ENCODE measurements around the gene PNMA8A. TPM values are rescaled to one million over a fixed set of nuclear protein-coding genes. Genes with fewer than 3 reads are reported as not detected.

The PNMA8A gene
- total RNA-seq, 1 experiment from 2014 or later, result not detected

GRCh38 chr19:46426035-46426505 lies 45.3 kb downstream of the PNMA8A start:
- H3K9ac ChIP-seq (ENCODE audit: low read length), result no peak overlapping the region
- no peak overlapping the region for H3K4me3 ChIP-seq (replicated peaks in 1 of 2; ENCODE audit: low read depth in 1 of 2, low read length in 2 of 2)
- BruUV-seq (replicated peaks), result no TSS peak
- ChIA-PET CTCF (interaction anchor here (0.6 kb wide), 1 partner anchor 24 kb away, joined by 3 read pairs; no protein-coding TSS in a partner anchor), RAD21 (ENCODE audit: low non-redundant PET in 1 of 2, low total read pairs in 2 of 2, uncharacterized antibody in 2 of 2, unreplicated experiment in 2 of 2) (no interaction called here), POLR2A (no interaction called here)
- H3K27me3 ChIP-seq (ENCODE audit: insufficient read depth, low read length), result no peaks in the 10 kb centered on the region
- DNase-seq (ENCODE audit: low read depth, low spot score) (no peak), ATAC-seq (no peak)
- H3K4me1 ChIP-seq (ENCODE audit: control insufficient read depth in 1 of 2, insufficient read depth in 2 of 2, low read length in 2 of 2), result no peaks in the 10 kb centered on the region
- H3K36me3 ChIP-seq (ENCODE audit: control insufficient read depth in 1 of 2, insufficient read depth in 2 of 2, low read length in 2 of 2), result no peaks in the 10 kb centered on the region
- H3K4me2 ChIP-seq (ENCODE audit: low read length), result no peak overlapping the region
- H3K27ac ChIP-seq (ENCODE audit: low read depth, low read length), result no peak overlapping the region
- no peaks in the 10 kb centered on the region for H3K9me2 ChIP-seq (ENCODE audit: insufficient read depth)
- H4K20me1 ChIP-seq (ENCODE audit: insufficient read depth), result no peaks in the 10 kb centered on the region
- H3K9me3 ChIP-seq (ENCODE audit: control insufficient read depth in 1 of 2, insufficient read depth in 1 of 2, low read depth in 1 of 2, low read length in 2 of 2), result no peaks in the 10 kb centered on the region
- intact Hi-C loops (cut with micrococcal nuclease), result no loop called here
- no peak for TF ChIP-seq ELF1 (IDR thresholded peaks at IDR 0.05; ENCODE audit: borderline replicate concordance, low read depth)
- no peak for TF ChIP-seq EGR1 (IDR thresholded peaks at IDR 0.05; ENCODE audit: low read depth)
- TF ChIP-seq, protein P1, sequence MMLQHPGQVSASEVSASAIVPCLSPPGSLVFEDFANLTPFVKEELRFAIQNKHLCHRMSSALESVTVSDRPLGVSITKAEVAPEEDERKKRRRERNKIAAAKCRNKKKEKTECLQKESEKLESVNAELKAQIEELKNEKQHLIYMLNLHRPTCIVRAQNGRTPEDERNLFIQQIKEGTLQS (IDR thresholded peaks at IDR 0.05), result no peak
- TF ChIP-seq FOSL1 (IDR thresholded peaks at IDR 0.05; ENCODE audit: low read depth), result no peak
- TF ChIP-seq EZH2phosphoT487 (IDR thresholded peaks at IDR 0.05; ENCODE audit: borderline replicate concordance), result no peak
- TF ChIP-seq RAD21 (IDR thresholded peaks at IDR 0.05; ENCODE audit: low read depth), result no peak
- TF ChIP-seq EZH2 (IDR thresholded peaks at IDR 0.05), result no peak
- TF ChIP-seq MAX (IDR thresholded peaks at IDR 0.05), result no peak
- TF ChIP-seq POLR2AphosphoS5 (IDR thresholded peaks at IDR 0.05; ENCODE audit: low read depth, low read length), result no peak
- no peak for TF ChIP-seq TCF7L2 (IDR thresholded peaks at IDR 0.05; ENCODE audit: borderline replicate concordance, extremely low read depth, insufficient read depth, insufficient read length)
- TF ChIP-seq, protein P2, sequence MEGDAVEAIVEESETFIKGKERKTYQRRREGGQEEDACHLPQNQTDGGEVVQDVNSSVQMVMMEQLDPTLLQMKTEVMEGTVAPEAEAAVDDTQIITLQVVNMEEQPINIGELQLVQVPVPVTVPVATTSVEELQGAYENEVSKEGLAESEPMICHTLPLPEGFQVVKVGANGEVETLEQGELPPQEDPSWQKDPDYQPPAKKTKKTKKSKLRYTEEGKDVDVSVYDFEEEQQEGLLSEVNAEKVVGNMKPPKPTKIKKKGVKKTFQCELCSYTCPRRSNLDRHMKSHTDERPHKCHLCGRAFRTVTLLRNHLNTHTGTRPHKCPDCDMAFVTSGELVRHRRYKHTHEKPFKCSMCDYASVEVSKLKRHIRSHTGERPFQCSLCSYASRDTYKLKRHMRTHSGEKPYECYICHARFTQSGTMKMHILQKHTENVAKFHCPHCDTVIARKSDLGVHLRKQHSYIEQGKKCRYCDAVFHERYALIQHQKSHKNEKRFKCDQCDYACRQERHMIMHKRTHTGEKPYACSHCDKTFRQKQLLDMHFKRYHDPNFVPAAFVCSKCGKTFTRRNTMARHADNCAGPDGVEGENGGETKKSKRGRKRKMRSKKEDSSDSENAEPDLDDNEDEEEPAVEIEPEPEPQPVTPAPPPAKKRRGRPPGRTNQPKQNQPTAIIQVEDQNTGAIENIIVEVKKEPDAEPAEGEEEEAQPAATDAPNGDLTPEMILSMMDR (IDR thresholded peaks at IDR 0.05 in 2 of 3, conservative IDR thresholded peaks at IDR 0.05 in 1 of 3; ENCODE audit: borderline replicate concordance in 1 of 3, insufficient read depth in 1 of 3, low read depth in 2 of 3, low read length in 2 of 3), result no peak
- TF ChIP-seq YY1 (IDR thresholded peaks at IDR 0.05; ENCODE audit: extremely low read depth, insufficient replicate concordance, low read depth, low read length), result no peak
- TF ChIP-seq SP1 (IDR thresholded peaks at IDR 0.05; ENCODE audit: low read depth), result no peak
- no peak for TF ChIP-seq ZFX (IDR thresholded peaks at IDR 0.05)
- no peak for TF ChIP-seq SRF (IDR thresholded peaks at IDR 0.05; ENCODE audit: low read depth)
- TF ChIP-seq, protein P3, sequence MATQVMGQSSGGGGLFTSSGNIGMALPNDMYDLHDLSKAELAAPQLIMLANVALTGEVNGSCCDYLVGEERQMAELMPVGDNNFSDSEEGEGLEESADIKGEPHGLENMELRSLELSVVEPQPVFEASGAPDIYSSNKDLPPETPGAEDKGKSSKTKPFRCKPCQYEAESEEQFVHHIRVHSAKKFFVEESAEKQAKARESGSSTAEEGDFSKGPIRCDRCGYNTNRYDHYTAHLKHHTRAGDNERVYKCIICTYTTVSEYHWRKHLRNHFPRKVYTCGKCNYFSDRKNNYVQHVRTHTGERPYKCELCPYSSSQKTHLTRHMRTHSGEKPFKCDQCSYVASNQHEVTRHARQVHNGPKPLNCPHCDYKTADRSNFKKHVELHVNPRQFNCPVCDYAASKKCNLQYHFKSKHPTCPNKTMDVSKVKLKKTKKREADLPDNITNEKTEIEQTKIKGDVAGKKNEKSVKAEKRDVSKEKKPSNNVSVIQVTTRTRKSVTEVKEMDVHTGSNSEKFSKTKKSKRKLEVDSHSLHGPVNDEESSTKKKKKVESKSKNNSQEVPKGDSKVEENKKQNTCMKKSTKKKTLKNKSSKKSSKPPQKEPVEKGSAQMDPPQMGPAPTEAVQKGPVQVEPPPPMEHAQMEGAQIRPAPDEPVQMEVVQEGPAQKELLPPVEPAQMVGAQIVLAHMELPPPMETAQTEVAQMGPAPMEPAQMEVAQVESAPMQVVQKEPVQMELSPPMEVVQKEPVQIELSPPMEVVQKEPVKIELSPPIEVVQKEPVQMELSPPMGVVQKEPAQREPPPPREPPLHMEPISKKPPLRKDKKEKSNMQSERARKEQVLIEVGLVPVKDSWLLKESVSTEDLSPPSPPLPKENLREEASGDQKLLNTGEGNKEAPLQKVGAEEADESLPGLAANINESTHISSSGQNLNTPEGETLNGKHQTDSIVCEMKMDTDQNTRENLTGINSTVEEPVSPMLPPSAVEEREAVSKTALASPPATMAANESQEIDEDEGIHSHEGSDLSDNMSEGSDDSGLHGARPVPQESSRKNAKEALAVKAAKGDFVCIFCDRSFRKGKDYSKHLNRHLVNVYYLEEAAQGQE (IDR thresholded peaks at IDR 0.05; ENCODE audit: low read depth), result no peak
- TF ChIP-seq POLR2A (IDR thresholded peaks at IDR 0.05; ENCODE audit: borderline replicate concordance, extremely low read depth, insufficient read depth, insufficient read length), result no peak
- TF ChIP-seq, protein P4, sequence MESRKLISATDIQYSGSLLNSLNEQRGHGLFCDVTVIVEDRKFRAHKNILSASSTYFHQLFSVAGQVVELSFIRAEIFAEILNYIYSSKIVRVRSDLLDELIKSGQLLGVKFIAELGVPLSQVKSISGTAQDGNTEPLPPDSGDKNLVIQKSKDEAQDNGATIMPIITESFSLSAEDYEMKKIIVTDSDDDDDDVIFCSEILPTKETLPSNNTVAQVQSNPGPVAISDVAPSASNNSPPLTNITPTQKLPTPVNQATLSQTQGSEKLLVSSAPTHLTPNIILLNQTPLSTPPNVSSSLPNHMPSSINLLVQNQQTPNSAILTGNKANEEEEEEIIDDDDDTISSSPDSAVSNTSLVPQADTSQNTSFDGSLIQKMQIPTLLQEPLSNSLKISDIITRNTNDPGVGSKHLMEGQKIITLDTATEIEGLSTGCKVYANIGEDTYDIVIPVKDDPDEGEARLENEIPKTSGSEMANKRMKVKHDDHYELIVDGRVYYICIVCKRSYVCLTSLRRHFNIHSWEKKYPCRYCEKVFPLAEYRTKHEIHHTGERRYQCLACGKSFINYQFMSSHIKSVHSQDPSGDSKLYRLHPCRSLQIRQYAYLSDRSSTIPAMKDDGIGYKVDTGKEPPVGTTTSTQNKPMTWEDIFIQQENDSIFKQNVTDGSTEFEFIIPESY (IDR thresholded peaks at IDR 0.05; ENCODE audit: extremely low read depth, insufficient replicate concordance, low read length), result no peak
- no peak for TF ChIP-seq ZNF274 (IDR thresholded peaks at IDR 0.05; ENCODE audit: low read depth, low read length)
- no peak for TF ChIP-seq CBX3 (IDR thresholded peaks at IDR 0.05; ENCODE audit: low read depth)
- H2AFZ ChIP-seq (ENCODE audit: low read depth, low read length, poor library complexity, severe bottlenecking), result no peak overlapping the region
- H3K79me2 ChIP-seq (ENCODE audit: insufficient read depth, low read length), result no peaks in the 10 kb centered on the region
